GM23248 (cell line): Measurements from ENCODE around the gene SC5D.

ENCODE experiments used
- EZH2 ChIP-seq: fragments of 200-600 bp; sonication (generic); IDR thresholded peaks from 2 replicates; pipeline ENCODE4 v1.6.1; 2018; ENCODE audit warnings: antibody characterized with exemption, mild to moderate bottlenecking; ENCODE audit not compliant: insufficient read depth, poor library complexity, severe bottlenecking
- EZH2phosphoT487 ChIP-seq: fragments of 200-600 bp; sonication (generic); IDR thresholded peaks from 2 replicates; pipeline ENCODE4 v1.6.1; 2018; ENCODE audit warnings: antibody characterized with exemption, moderate library complexity, mild to moderate bottlenecking, low read depth; ENCODE audit not compliant: insufficient read depth

GRCh38 chr11:121309688-121310087, 17.1 kb downstream of the SC5D start:
- TF ChIP-seq EZH2 (no peak), EZH2phosphoT487 (no peak)
